ENCODE results near the gene YDJC. TPM values are rescaled to one million over a fixed set of nuclear protein-coding genes. Genes with fewer than 3 reads are reported as not detected.
"Not testable (repeated sequence)": the region's sequence is repeated elsewhere in the genome, so short reads cannot be mapped to it uniquely, and the experiment has no call there.

YDJC gene, protein sequence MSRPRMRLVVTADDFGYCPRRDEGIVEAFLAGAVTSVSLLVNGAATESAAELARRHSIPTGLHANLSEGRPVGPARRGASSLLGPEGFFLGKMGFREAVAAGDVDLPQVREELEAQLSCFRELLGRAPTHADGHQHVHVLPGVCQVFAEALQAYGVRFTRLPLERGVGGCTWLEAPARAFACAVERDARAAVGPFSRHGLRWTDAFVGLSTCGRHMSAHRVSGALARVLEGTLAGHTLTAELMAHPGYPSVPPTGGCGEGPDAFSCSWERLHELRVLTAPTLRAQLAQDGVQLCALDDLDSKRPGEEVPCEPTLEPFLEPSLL
- total RNA-seq = 80.8 TPM

- Histone ChIP-seq H3K36me3 (peaks cover 0 to 5% of the 10 kb centered on the region in 2 donors), H3K4me1 (peaks cover 6 to 16% of the 10 kb centered on the region in 2 donors), H3K9me3 (no peaks in the 10 kb centered on the region), H3K4me3 (peak within 1 kb of the TSS; percentile 88 to 89), H3K27me3 (no peaks in the 10 kb centered on the region), H3K27ac (peak within 1 kb of the TSS; percentile 77 to 87)
- peak; percentile 73 to 96 for DNase-seq (ENCODE audit: low spot score in 2 of 2)
- TF ChIP-seq, protein P1, sequence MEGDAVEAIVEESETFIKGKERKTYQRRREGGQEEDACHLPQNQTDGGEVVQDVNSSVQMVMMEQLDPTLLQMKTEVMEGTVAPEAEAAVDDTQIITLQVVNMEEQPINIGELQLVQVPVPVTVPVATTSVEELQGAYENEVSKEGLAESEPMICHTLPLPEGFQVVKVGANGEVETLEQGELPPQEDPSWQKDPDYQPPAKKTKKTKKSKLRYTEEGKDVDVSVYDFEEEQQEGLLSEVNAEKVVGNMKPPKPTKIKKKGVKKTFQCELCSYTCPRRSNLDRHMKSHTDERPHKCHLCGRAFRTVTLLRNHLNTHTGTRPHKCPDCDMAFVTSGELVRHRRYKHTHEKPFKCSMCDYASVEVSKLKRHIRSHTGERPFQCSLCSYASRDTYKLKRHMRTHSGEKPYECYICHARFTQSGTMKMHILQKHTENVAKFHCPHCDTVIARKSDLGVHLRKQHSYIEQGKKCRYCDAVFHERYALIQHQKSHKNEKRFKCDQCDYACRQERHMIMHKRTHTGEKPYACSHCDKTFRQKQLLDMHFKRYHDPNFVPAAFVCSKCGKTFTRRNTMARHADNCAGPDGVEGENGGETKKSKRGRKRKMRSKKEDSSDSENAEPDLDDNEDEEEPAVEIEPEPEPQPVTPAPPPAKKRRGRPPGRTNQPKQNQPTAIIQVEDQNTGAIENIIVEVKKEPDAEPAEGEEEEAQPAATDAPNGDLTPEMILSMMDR (IDR thresholded peaks at IDR 0.05) = peak in 2 of 3 experiments; percentile 34 to 46
- intact Hi-C loops (cut with DNase I) = loop anchor here (1.0 to 5.0 kb wide), 3 partner anchors 13 to 61 kb away; partner anchors contain the start of gene SDF2L1
Measured at GRCh38 chr22:21629255-21630149, at the start of gene YDJC. TSS of gene YDJC (minus strand) at chr22:21630022. CDS start at chr22:21630014, 8 bp downstream.

GRCh38 chr22:21679383-21679782, 49.6 kb upstream of the YDJC start:
- H3K9me3 ChIP-seq = no peaks in the 10 kb centered on the region
- intact Hi-C loops (cut with DNase I) = no loop called here
- DNase-seq (ENCODE audit: low spot score in 2 of 2) = no peak
- peaks cover 46 to 57% of the 10 kb centered on the region in 2 donors for H3K36me3 ChIP-seq
- H3K4me3 ChIP-seq = no peak overlapping the region
- TF ChIP-seq, protein P1 (IDR thresholded peaks at IDR 0.05) = no peak
- no peak overlapping the region for H3K27ac ChIP-seq
- H3K27me3 ChIP-seq = no peaks in the 10 kb centered on the region
- H3K4me1 ChIP-seq = no peaks in the 10 kb centered on the region

GRCh38 chr22:21678842-21679241, 49.0 kb upstream of the YDJC start:
- DNase-seq (ENCODE audit: low spot score in 2 of 2); H3K4me1 ChIP-seq; H3K9me3 ChIP-seq; H3K4me3 ChIP-seq; H3K27me3 ChIP-seq; H3K27ac ChIP-seq; intact Hi-C loops (cut with DNase I): not testable (repeated sequence)
- peaks cover 44 to 61% of the 10 kb centered on the region in 2 donors for H3K36me3 ChIP-seq

DNA sequence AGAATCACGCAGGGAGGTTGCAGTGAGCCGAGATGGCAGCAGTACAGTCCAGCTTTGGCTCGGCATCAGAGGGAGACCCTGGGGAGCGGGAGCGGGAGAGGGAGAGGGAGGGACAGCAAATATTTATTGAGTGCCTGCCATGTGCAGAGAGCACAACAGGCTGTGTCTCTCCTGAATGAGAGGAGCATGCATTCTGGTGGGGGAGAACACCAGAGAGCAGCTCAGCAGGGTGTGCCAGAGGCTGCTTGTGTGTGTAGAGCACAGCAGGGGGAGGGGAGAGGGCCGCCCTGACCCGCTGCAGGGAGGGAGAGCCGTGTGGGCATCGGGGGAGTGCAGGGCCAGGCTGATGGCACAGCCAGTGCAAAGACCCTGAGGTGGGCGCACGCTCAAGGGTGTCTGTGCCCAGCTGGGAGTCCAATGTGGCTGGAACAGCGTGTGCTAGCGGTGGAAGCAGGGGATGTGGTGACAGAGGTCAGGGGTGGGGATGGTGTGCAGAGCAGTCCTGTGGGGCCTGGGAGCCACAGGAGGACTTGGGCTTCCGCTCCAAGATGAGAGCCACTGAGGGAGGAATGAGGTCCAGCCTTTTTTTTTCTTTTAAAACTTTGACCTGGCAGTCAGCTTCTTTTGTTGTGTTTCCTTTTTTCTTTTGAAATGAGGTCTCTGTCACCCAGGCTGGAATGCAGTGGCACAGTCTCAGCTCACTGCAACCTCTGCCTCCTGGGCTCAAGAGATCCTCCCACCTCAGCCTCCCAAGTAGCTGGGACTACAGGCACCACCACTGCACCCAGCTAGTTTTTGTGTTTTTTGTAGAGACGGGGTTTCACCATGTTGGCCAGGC, 48.0 kb upstream of the YDJC start:
- DNase-seq (ENCODE audit: low spot score in 2 of 2) = no peak
- no peaks in the 10 kb centered on the region for H3K9me3 ChIP-seq
- no peaks in the 10 kb centered on the region for H3K27me3 ChIP-seq
- no peak overlapping the region for H3K4me3 ChIP-seq
- H3K27ac ChIP-seq = no peak overlapping the region
- intact Hi-C loops (cut with DNase I) = no loop called here
- TF ChIP-seq, protein P1 (IDR thresholded peaks at IDR 0.05) = no peak
- H3K4me1 ChIP-seq = no peaks in the 10 kb centered on the region
- peaks cover 42 to 61% of the 10 kb centered on the region in 2 donors for H3K36me3 ChIP-seq

GRCh38 chr22:21674638-21675245, 44.9 kb upstream of the YDJC start:
- TF ChIP-seq, protein P1 (IDR thresholded peaks at IDR 0.05) = no peak
- intact Hi-C loops (cut with DNase I) = no loop called here
- Histone ChIP-seq H3K27me3 (no peaks in the 10 kb centered on the region), H3K27ac (no peak overlapping the region), H3K36me3 (peaks cover 51 to 70% of the 10 kb centered on the region in 2 donors), H3K9me3 (no peaks in the 10 kb centered on the region), H3K4me1 (no peaks in the 10 kb centered on the region), H3K4me3 (no peak overlapping the region)
- no peak for DNase-seq (ENCODE audit: low spot score in 2 of 2)
